Measurements from ENCODE around the gene EPS15. TPM values are rescaled to one million over a fixed set of nuclear protein-coding genes. Genes with fewer than 3 reads are reported as not detected.
A peak's percentile ranks its signal among the peaks of the same experiment; 100 is the strongest.

EPS15 gene
- total RNA-seq, 1 experiment from 2014 or later, result 54.4 TPM

DNA sequence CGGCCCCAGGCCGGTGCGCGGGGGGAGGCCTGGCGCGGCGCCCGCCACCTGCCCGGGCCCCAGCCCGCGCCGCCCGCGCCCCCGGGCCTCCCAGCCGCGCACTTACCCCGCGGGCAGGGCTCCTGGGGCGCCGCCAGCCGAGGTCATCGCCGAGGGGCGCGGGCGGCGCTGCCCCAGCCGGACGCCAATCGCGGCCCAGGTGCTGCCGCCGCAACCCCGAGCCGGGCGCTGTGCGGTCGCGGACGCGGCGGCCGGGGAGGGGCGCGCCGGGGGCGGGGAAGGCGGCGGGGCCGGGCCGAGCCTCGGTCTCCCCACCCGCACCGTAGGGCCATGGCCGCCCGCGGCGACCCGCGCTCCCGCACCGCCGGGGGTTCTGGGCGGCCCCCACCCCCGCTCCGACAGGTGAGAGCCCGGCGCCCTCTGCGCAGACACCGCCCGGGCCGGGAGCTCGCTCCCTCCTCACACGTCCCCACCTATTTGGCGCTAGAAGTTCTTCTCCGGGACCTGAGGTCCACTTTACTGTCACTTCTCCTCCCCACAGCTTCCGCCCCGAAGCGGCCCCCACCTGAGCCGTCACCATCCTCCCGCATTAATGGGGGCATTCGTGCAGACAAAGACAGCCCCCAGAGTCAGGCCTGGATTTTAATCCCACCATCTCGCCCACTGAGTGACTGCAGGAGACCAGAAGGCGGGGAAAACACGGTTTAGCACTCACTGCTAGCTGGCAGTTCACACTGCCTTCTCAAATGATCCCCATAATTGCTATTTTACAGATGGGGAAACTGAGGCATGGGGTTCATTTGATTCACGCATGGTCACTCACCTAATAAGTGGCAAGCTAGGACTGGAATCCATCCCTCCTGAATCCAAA is 188.5 kb downstream of the EPS15 start, which contains the start of gene TTC39A:
TTC39A (minus strand) TSS at position 232 of the 871 bp plus-strand sequence; CDS start at position 147, 85 bp downstream.
- H3K27me3 ChIP-seq (ENCODE audit: control insufficient read depth, insufficient read depth, low read length), result no peaks in the 10 kb centered on the region
- ATAC-seq (peak; percentile 31), DNase-seq (ENCODE audit: low read depth, low spot score) (no peak)
- in situ Hi-C loops (cut with HindIII; ENCODE audit: low pct_unique_long_range_greater_than_20kb, low sequenced_read_pairs), result no loop called here
- ChIA-PET POLR2A (no interaction called here), CTCF (no interaction called here)
- peaks cover 18% of the 10 kb centered on the region for H3K4me1 ChIP-seq (ENCODE audit: control insufficient read depth, insufficient read depth, low read length)
- H3K9me3 ChIP-seq (ENCODE audit: control insufficient read depth, insufficient read depth, low read depth, low read length), result no peaks in the 10 kb centered on the region
- H3K27ac ChIP-seq (ENCODE audit: low read length), result peak within 1 kb of the TSS; percentile 66
- intact Hi-C loops (cut with micrococcal nuclease; ENCODE audit: unreplicated experiment), result no loop called here
- no TSS peak for BruUV-seq (replicated peaks)
- TF ChIP-seq, protein P1, sequence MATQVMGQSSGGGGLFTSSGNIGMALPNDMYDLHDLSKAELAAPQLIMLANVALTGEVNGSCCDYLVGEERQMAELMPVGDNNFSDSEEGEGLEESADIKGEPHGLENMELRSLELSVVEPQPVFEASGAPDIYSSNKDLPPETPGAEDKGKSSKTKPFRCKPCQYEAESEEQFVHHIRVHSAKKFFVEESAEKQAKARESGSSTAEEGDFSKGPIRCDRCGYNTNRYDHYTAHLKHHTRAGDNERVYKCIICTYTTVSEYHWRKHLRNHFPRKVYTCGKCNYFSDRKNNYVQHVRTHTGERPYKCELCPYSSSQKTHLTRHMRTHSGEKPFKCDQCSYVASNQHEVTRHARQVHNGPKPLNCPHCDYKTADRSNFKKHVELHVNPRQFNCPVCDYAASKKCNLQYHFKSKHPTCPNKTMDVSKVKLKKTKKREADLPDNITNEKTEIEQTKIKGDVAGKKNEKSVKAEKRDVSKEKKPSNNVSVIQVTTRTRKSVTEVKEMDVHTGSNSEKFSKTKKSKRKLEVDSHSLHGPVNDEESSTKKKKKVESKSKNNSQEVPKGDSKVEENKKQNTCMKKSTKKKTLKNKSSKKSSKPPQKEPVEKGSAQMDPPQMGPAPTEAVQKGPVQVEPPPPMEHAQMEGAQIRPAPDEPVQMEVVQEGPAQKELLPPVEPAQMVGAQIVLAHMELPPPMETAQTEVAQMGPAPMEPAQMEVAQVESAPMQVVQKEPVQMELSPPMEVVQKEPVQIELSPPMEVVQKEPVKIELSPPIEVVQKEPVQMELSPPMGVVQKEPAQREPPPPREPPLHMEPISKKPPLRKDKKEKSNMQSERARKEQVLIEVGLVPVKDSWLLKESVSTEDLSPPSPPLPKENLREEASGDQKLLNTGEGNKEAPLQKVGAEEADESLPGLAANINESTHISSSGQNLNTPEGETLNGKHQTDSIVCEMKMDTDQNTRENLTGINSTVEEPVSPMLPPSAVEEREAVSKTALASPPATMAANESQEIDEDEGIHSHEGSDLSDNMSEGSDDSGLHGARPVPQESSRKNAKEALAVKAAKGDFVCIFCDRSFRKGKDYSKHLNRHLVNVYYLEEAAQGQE (IDR thresholded peaks at IDR 0.05; ENCODE audit: insufficient read depth in 1 of 2, low read depth in 2 of 2, low read length in 1 of 2), result no peak
- no peak for TF ChIP-seq TCF7L2 (IDR thresholded peaks at IDR 0.05; ENCODE audit: low read depth, low read length)
- TF ChIP-seq SIN3A (IDR thresholded peaks at IDR 0.05; ENCODE audit: borderline replicate concordance, insufficient read depth, low read depth, low read length), result no peak
- no peak for TF ChIP-seq POLR2AphosphoS5 (IDR thresholded peaks at IDR 0.05; ENCODE audit: low read depth, low read length)
- TF ChIP-seq CTCF (IDR thresholded peaks at IDR 0.05), result no peak
- H3K36me3 ChIP-seq (ENCODE audit: control insufficient read depth, insufficient read depth, low read length), result no peaks in the 10 kb centered on the region
- peak within 1 kb of the TSS; percentile 46 to 60 for H3K4me3 ChIP-seq (ENCODE audit: low read depth in 2 of 2, low read length in 2 of 2)

- intact Hi-C loops (cut with micrococcal nuclease; ENCODE audit: unreplicated experiment) (no loop called here), in situ Hi-C loops (cut with HindIII; ENCODE audit: low pct_unique_long_range_greater_than_20kb, low sequenced_read_pairs) (no loop called here)
- ChIA-PET POLR2A (no interaction called here), CTCF (no interaction called here)
- TF ChIP-seq POLR2AphosphoS5 (IDR thresholded peaks at IDR 0.05; ENCODE audit: low read depth, low read length), result no peak
- TF ChIP-seq SIN3A (IDR thresholded peaks at IDR 0.05; ENCODE audit: borderline replicate concordance, insufficient read depth, low read depth, low read length), result no peak
- no peak for TF ChIP-seq TCF7L2 (IDR thresholded peaks at IDR 0.05; ENCODE audit: low read depth, low read length)
- TF ChIP-seq, protein P1 (IDR thresholded peaks at IDR 0.05; ENCODE audit: insufficient read depth in 1 of 2, low read depth in 2 of 2, low read length in 1 of 2), result no peak
- no peak for TF ChIP-seq CTCF (IDR thresholded peaks at IDR 0.05)
- DNase-seq (ENCODE audit: low read depth, low spot score) (no peak), ATAC-seq (peak; percentile 17; the same call in 1 of the 2 replicates)
- Histone ChIP-seq H3K27ac (ENCODE audit: low read length) (no peak overlapping the region), H3K9me3 (ENCODE audit: control insufficient read depth, insufficient read depth, low read depth, low read length) (no peaks in the 10 kb centered on the region), H3K27me3 (ENCODE audit: control insufficient read depth, insufficient read depth, low read length) (no peaks in the 10 kb centered on the region), H3K4me1 (ENCODE audit: control insufficient read depth, insufficient read depth, low read length) (peaks cover 18% of the 10 kb centered on the region), H3K4me3 (ENCODE audit: low read depth in 2 of 2, low read length in 2 of 2) (peak overlapping the region; percentile 5 to 32; a peak in 2 of 4 replicates), H3K36me3 (ENCODE audit: control insufficient read depth, insufficient read depth, low read length) (no peaks in the 10 kb centered on the region)
- BruUV-seq (replicated peaks), result no TSS peak
Measured at GRCh38 chr1:51329443-51330325, 189.4 kb downstream of the EPS15 start.

Measured in Panc1 (cell line).